CD4-positive, alpha-beta T cell (primary cell): ENCODE measurements around the gene GYPE. TPM values are rescaled to one million over a fixed set of nuclear protein-coding genes. Genes with fewer than 3 reads are reported as not detected.

ENCODE experiments used
- total RNA-seq, 174 experiments: library from RNA in 2 of 174; stranded (reverse) in 2 of 174; gene quantifications; one replicate each; pipeline ENCODE4 v1.2.3 and lab custom pipeline; 2021 to 2026

Gene GYPE
- total RNA-seq, 2 experiments from 2014 or later = not detected

Other genes with a start within 250 kb of the GYPE start
- not detected for gene FREM3, start 204.9 kb downstream of the GYPE start, total RNA-seq
- not detected for gene GYPB, start 113.8 kb upstream of the GYPE start, total RNA-seq
- gene GYPA, start 235.2 kb upstream of the GYPE start, total RNA-seq = not detected